PC-9 (cell line): ENCODE results near the gene DNAH14. TPM values are rescaled to one million over a fixed set of nuclear protein-coding genes. Genes with fewer than 3 reads are reported as not detected.

Experiments used
- BruUV-seq: library from RNA; stranded (reverse); fragments of 400-500 nt; replicated peaks from 2 replicates; lab custom pipeline; 2021; lab: Mats Ljungman, UMichigan
- CTCF ChIA-PET: fragments of 300-600 bp; sonication (Branson Sonifier 250); formaldehyde crosslinking; loops from one replicate; lab custom pipeline; 2022; ENCODE audit warnings: antibody characterized with exemption; lab: Charles Lee
- POLR2A ChIA-PET: fragments of 300-600 bp; sonication (Branson Sonifier 250); formaldehyde crosslinking; loops from one replicate; lab custom pipeline; 2022; ENCODE audit warnings: antibody characterized with exemption; ENCODE audit not compliant: unreplicated experiment; lab: Charles Lee
- DNase-seq, 2 experiments: peaks; one replicate each; pipeline versions ENCODE4 v3.0.0 to v3.0.0-alpha.2; 2015 to 2022; ENCODE audit warnings: mixed read lengths in 1 of 2
- H2AFZ ChIP-seq: fragments of 200-600 bp; sonication (generic); 2 replicates; pipeline ENCODE4 v1.8.1; 2017; ENCODE audit warnings: antibody characterized with exemption
- H3F3A ChIP-seq: fragments of 200-600 bp; sonication (generic); 2 replicates; pipeline ENCODE4 v1.8.1; 2017; ENCODE audit warnings: antibody characterized with exemption, mild to moderate bottlenecking, low read depth; ENCODE audit not compliant: insufficient read depth
- H3K27ac ChIP-seq: fragments of 200-600 bp; sonication (generic); 2 replicates; pipeline ENCODE4 v1.6.1; 2016; ENCODE audit warnings: mixed run types
- H3K27me3 ChIP-seq: fragments of 200-600 bp; sonication (generic); 2 replicates; pipeline ENCODE4 v1.6.1; 2016; ENCODE audit warnings: low read depth, mixed run types; ENCODE audit not compliant: insufficient read depth
- H3K36me3 ChIP-seq: fragments of 200-600 bp; sonication (generic); 2 replicates; pipeline ENCODE4 v1.6.1; 2016; ENCODE audit warnings: low read depth, mixed run types
- H3K4me1 ChIP-seq: fragments of 200-600 bp; sonication (generic); replicated peaks from 2 replicates; pipeline ENCODE4 v1.6.1; 2016; ENCODE audit warnings: mixed run types; ENCODE audit not compliant: insufficient read depth
- H3K4me2 ChIP-seq: fragments of 200-600 bp; sonication (generic); 2 replicates; pipeline ENCODE4 v1.6.1; 2017; ENCODE audit warnings: mixed run types
- H3K4me3 ChIP-seq: fragments of 200-600 bp; sonication (generic); 2 replicates; pipeline ENCODE4 v1.6.1; 2016; ENCODE audit warnings: mixed run types
- H3K79me2 ChIP-seq: fragments of 200-600 bp; sonication (generic); 2 replicates; pipeline ENCODE4 v1.6.1; 2017; ENCODE audit warnings: low read depth, mixed run types
- H3K9me2 ChIP-seq: fragments of 200-600 bp; sonication (generic); 2 replicates; pipeline ENCODE4 v1.8.1; 2017; ENCODE audit warnings: mild to moderate bottlenecking; ENCODE audit not compliant: insufficient read depth
- H3K9me3 ChIP-seq: fragments of 200-600 bp; sonication (generic); 2 replicates; pipeline ENCODE4 v1.8.1; 2016; ENCODE audit warnings: low read depth; ENCODE audit not compliant: insufficient read depth
- H4K20me1 ChIP-seq: fragments of 200-600 bp; sonication (generic); 2 replicates; pipeline ENCODE4 v1.8.1; 2017; ENCODE audit not compliant: insufficient read depth
- CTCF ChIP-seq: fragments of 200-600 bp; sonication (generic); conservative IDR thresholded peaks from 2 replicates; pipeline ENCODE4 v1.6.1; 2017; ENCODE audit warnings: mixed run types, antibody characterized with exemption, mild to moderate bottlenecking, moderate library complexity
- EZH2 ChIP-seq: fragments of 200-600 bp; sonication (generic); IDR thresholded peaks from 2 replicates; pipeline ENCODE4 v1.8.0; 2017; ENCODE audit warnings: antibody characterized with exemption, low read depth
- intact Hi-C: fragments of 100-400 bp; cut with micrococcal nuclease; formaldehyde crosslinking; loops from one replicate; pipeline ENCODE4 v1.10.0; 2022; ENCODE audit not compliant: unreplicated experiment
- total RNA-seq: library from RNA; stranded (reverse); gene quantifications from 2 replicates; pipeline ENCODE4 v1.2.3, GENCODE V29; 2021

The DNAH14 gene
- total RNA-seq, 1 experiment from 2014 or later = 48.8 TPM

DNA sequence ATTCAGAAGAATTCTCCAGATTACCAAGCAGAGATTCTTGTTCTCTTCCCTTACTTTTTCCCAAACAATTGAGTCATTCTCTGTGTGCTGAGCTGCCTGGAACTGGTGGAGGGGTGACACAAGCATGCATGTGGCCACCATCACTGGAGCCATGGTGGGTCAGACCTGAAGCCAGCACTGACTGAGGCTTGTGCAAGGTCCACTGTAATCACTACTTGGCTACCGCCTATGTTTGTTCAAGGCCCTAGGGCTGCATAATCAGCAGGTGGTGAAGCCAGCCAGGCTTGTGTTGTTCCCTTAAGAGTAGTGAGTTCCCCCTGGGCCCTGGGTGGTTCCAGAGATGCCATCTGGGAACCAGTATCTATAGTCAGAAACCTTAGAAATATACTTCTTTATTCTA, 183.8 kb downstream of the DNAH14 start:
- Histone ChIP-seq H3K4me1 (no peaks in the 10 kb centered on the region), H3K27ac (no peak overlapping the region), H3K27me3 (no peaks in the 10 kb centered on the region), H3K9me2 (0 out of 2 replicates have a peak, but pooled peaks cover 5% of the 10 kb centered on the region), H3F3A (no peaks in the 10 kb centered on the region), H3K4me3 (no peak overlapping the region), H3K4me2 (no peak overlapping the region), H3K36me3 (no peaks in the 10 kb centered on the region), H2AFZ (no peak overlapping the region), H4K20me1 (no peaks in the 10 kb centered on the region), H3K79me2 (no peaks in the 10 kb centered on the region), H3K9me3 (0 out of 2 replicates have a peak, but pooled peaks cover 8% of the 10 kb centered on the region)
- no TSS peak for BruUV-seq
- POLR2A ChIA-PET = no interaction called here
- no peak for TF ChIP-seq EZH2
- no peak for TF ChIP-seq CTCF
- intact Hi-C loops = no loop called here
- CTCF ChIA-PET = no interaction called here
- DNase-seq = no peak

- H3F3A ChIP-seq = no peaks in the 10 kb centered on the region
- TF ChIP-seq EZH2 = no peak
- no peak for TF ChIP-seq CTCF
- ChIA-PET POLR2A (no interaction called here), CTCF (no interaction called here)
- H3K9me2 ChIP-seq = 0 out of 2 replicates have a peak, but pooled peaks cover 5% of the 10 kb centered on the region
- H3K4me1 ChIP-seq = no peaks in the 10 kb centered on the region
- H3K4me2 ChIP-seq = no peak overlapping the region
- BruUV-seq = no TSS peak
- H4K20me1 ChIP-seq = no peaks in the 10 kb centered on the region
- no peaks in the 10 kb centered on the region for H3K36me3 ChIP-seq
- no peaks in the 10 kb centered on the region for H3K27me3 ChIP-seq
- no peak overlapping the region for H2AFZ ChIP-seq
- H3K4me3 ChIP-seq = no peak overlapping the region
- 0 out of 2 replicates have a peak, but pooled peaks cover 8% of the 10 kb centered on the region for H3K9me3 ChIP-seq
- intact Hi-C loops = no loop called here
- no peak for DNase-seq
- H3K79me2 ChIP-seq = no peaks in the 10 kb centered on the region
- H3K27ac ChIP-seq = no peak overlapping the region
These were observed 185.0 kb downstream of the DNAH14 start for GRCh38 chr1:225114354-225114990.

- no peaks in the 10 kb centered on the region for H4K20me1 ChIP-seq
- no peaks in the 10 kb centered on the region for H3K36me3 ChIP-seq
- no peaks in the 10 kb centered on the region for H3K9me3 ChIP-seq
- no peaks in the 10 kb centered on the region for H3K4me1 ChIP-seq
- no peaks in the 10 kb centered on the region for H3F3A ChIP-seq
- H3K79me2 ChIP-seq = no peaks in the 10 kb centered on the region
- CTCF ChIA-PET = no interaction called here
- no peak overlapping the region for H3K4me2 ChIP-seq
- H2AFZ ChIP-seq = no peak overlapping the region
- H3K27ac ChIP-seq = no peak overlapping the region
- H3K4me3 ChIP-seq = no peak overlapping the region
- POLR2A ChIA-PET = no interaction called here
- no TSS peak for BruUV-seq
- no peak for DNase-seq
- H3K27me3 ChIP-seq = no peaks in the 10 kb centered on the region
- intact Hi-C loops = no loop called here
- TF ChIP-seq CTCF = no peak
- no peak for TF ChIP-seq EZH2
- H3K9me2 ChIP-seq = no peaks in the 10 kb centered on the region
These were observed 189.8 kb downstream of the DNAH14 start for GRCh38 chr1:225119307-225119706.
